ENCODE results near the gene NEDD8. TPM values are rescaled to one million over a fixed set of nuclear protein-coding genes. Genes with fewer than 3 reads are reported as not detected.
A peak's percentile ranks its signal among the peaks of the same experiment; 100 is the strongest.

Gene NEDD8
- total and polyA plus RNA-seq, 2 of the 4 experiments (the other 2 are of a cell fraction), result 167 to 375 TPM

GRCh38 chr14:24277606-24278321 is 45.6 kb upstream of the NEDD8 start:
- H3K18ac ChIP-seq (ENCODE audit: low read depth, low read length), result no peak overlapping the region
- peaks cover 3 to 14% of the 10 kb centered on the region in 2 experiments for H3K79me1 ChIP-seq (ENCODE audit: low read depth in 1 of 2, low read length in 2 of 2)
- H3K23ac ChIP-seq (ENCODE audit: low read depth, low read length), result no peak overlapping the region
- in situ Hi-C loops (cut with MboI; ENCODE audit: low sequenced_read_pairs) (no loop called here), dilution Hi-C loops (cut with HindIII; ENCODE audit: low sequenced_read_pairs, unreplicated experiment) (no loop called here), intact Hi-C loops (cut with micrococcal nuclease) (no loop called here)
- no peak overlapping the region for H3K4me3 ChIP-seq (ENCODE audit: insufficient read depth, low read depth, low read length)
- no peak overlapping the region for H2BK120ac ChIP-seq (ENCODE audit: low read depth, low read length)
- BruUV-seq (replicated peaks), result no TSS peak
- TF ChIP-seq CHD1 (IDR thresholded peaks at IDR 0.05; ENCODE audit: low read depth, low read length), result no peak
- no peak for TF ChIP-seq NFE2L2 (IDR thresholded peaks at IDR 0.05; ENCODE audit: low read depth, low read length)
- TF ChIP-seq RCOR1 (IDR thresholded peaks at IDR 0.05; ENCODE audit: insufficient replicate concordance, low read length), result no peak
- TF ChIP-seq BHLHE40 (IDR thresholded peaks at IDR 0.05; ENCODE audit: low read depth, low read length), result no peak
- TF ChIP-seq CEBPB (IDR thresholded peaks at IDR 0.05; ENCODE audit: low read depth, low read length), result no peak
- TF ChIP-seq MXI1 (IDR thresholded peaks at IDR 0.05; ENCODE audit: borderline replicate concordance, low read depth, low read length), result no peak
- TF ChIP-seq ELK1 (IDR thresholded peaks at IDR 0.05; ENCODE audit: borderline replicate concordance, low read depth, low read length), result no peak
- no peak for TF ChIP-seq USF2 (IDR thresholded peaks at IDR 0.05; ENCODE audit: low read depth, low read length)
- no peak for TF ChIP-seq RAD21 (IDR thresholded peaks at IDR 0.05; ENCODE audit: low read length)
- TF ChIP-seq MAFK (IDR thresholded peaks at IDR 0.05; ENCODE audit: low read depth, low read length), result no peak
- no peak overlapping the region for H3K56ac ChIP-seq (ENCODE audit: extremely low read depth, insufficient read depth, low read length)
- no peaks in the 10 kb centered on the region for H4K20me1 ChIP-seq (ENCODE audit: insufficient read depth, low read length)
- H3K4me1 ChIP-seq (ENCODE audit: control insufficient read depth, insufficient read depth, low read length), result no peaks in the 10 kb centered on the region; the same call in 1 of the 2 replicates
- no peak overlapping the region for H3K27ac ChIP-seq (ENCODE audit: insufficient read depth, low read length)
- POLR2A ChIA-PET (ENCODE audit: unreplicated experiment), result no interaction called here
- no peak overlapping the region for H2AFZ ChIP-seq (replicated peaks; ENCODE audit: low read length, poor library complexity)
- no peak overlapping the region for H3K4ac ChIP-seq (ENCODE audit: low read depth, low read length)
- H2AK5ac ChIP-seq (ENCODE audit: low read depth, low read length), result no peak overlapping the region
- H3K9ac ChIP-seq (ENCODE audit: low read depth, low read length), result no peak overlapping the region
- H3K14ac ChIP-seq (replicated peaks; ENCODE audit: low read depth, low read length), result no peak overlapping the region
- no peak for DNase-seq
- WGBS, 2 experiments (ENCODE audit: extremely low coverage in 2 of 2, insufficient read length in 1 of 2), result 88% methylated on average over 3 of the region's 11 CpGs; no CpG with 5 or more reads in 1 of the 2 experiments
- H4K8ac ChIP-seq (ENCODE audit: low read depth in 2 of 2, low read length in 2 of 2), result no peak overlapping the region
- no peak overlapping the region for H2BK15ac ChIP-seq (ENCODE audit: low read depth, low read length)
- no peak overlapping the region for H2BK5ac ChIP-seq (ENCODE audit: low read depth, low read length, poor library complexity, severe bottlenecking)
- H4K5ac ChIP-seq (ENCODE audit: low read depth, low read length), result no peak overlapping the region
- ATAC-seq (ENCODE audit: low read depth), result no peak
- H3K36me3 ChIP-seq (ENCODE audit: control insufficient read depth, insufficient read depth, low read length), result no peaks in the 10 kb centered on the region
- H3K4me2 ChIP-seq (ENCODE audit: low read depth, low read length), result no peak overlapping the region
- H4K91ac ChIP-seq (ENCODE audit: insufficient read depth, low read depth, low read length), result no peak overlapping the region
- no peaks in the 10 kb centered on the region for H3K9me3 ChIP-seq (ENCODE audit: control insufficient read depth, insufficient read depth, low read length)
- H3K9me1 ChIP-seq (ENCODE audit: insufficient read depth, low read length), result no peaks in the 10 kb centered on the region; the same call in 1 of the 2 replicates
- peak overlapping the region; percentile 60 for H2AK9ac ChIP-seq (replicated peaks; ENCODE audit: low read depth, low read length, poor library complexity)
- H2BK20ac ChIP-seq (ENCODE audit: low read depth, low read length), result no peak overlapping the region
- no peaks in the 10 kb centered on the region for H3K27me3 ChIP-seq (ENCODE audit: control insufficient read depth, insufficient read depth, low read length)
- CTCF ChIA-PET, result no interaction called here

Measured in IMR-90 (cell line).